HEK293 (cell line): ENCODE results near the gene KCNMA1.
"Not testable (repeated sequence)": the region's sequence is repeated elsewhere in the genome, so short reads cannot be mapped to it uniquely, and the experiment has no call there.

Experiments used
- CTCF ChIA-PET: fragments of 350-600 bp; formaldehyde crosslinking; extraction: SDS; loops from one replicate; lab custom pipeline; 2021; ENCODE audit warnings: antibody characterized with exemption; lab: Yijun Ruan, JAX
- POLR2A ChIA-PET: fragments of 300-600 bp; formaldehyde crosslinking; extraction: SDS; loops from one replicate; lab custom pipeline; 2020; ENCODE audit warnings: antibody characterized with exemption, inconsistent platforms; lab: Yijun Ruan, JAX
- H3K27ac ChIP-seq: fragments of 200-500 bp; sonication (Bioruptor generic); 2 replicates; pipeline ENCODE4 v1.5.1; 2014; ENCODE audit warnings: low read depth, low read length, control low read depth, inconsistent platforms; ENCODE audit errors: extremely low read depth
- H3K36me3 ChIP-seq, 2 experiments: fragments of 200-500 bp in 1 of 2; sonication (Bioruptor generic) in 1 of 2; 1 replicate in 1 of 2; 2 replicates in 1 of 2; pipeline ENCODE4 v1.5.1; 2014 to 2017; ENCODE audit warnings: inconsistent platforms in 2 of 2, low read length in 2 of 2; ENCODE audit not compliant: control insufficient read depth in 2 of 2, insufficient read depth in 1 of 2
- H3K4me1 ChIP-seq: fragments of 200-500 bp; sonication (Bioruptor generic); 2 replicates; pipeline ENCODE4 v1.5.1; 2014; ENCODE audit warnings: mild to moderate bottlenecking, low read length, inconsistent platforms; ENCODE audit not compliant: control insufficient read depth, insufficient read depth
- H3K4me3 ChIP-seq: 2 replicates; pipeline ENCODE4 v1.5.1; 2011; ENCODE audit warnings: low read depth, mild to moderate bottlenecking, control low read depth, low read length, moderate library complexity
- H3K9me3 ChIP-seq: fragments of 200-500 bp; sonication (Bioruptor generic); 2 replicates; pipeline ENCODE4 v1.5.1; 2014; ENCODE audit warnings: low read depth, low read length, inconsistent platforms; ENCODE audit not compliant: control insufficient read depth, insufficient read depth
- GFI1B ChIP-seq: fragments of 450-650 bp; formaldehyde crosslinking; IDR thresholded peaks from 2 replicates; pipeline ENCODE4 v1.5.1; 2016; ENCODE audit warnings: missing biosample characterization, missing genetic modification characterization
- KLF7 ChIP-seq: fragments of 450-650 bp; formaldehyde crosslinking; IDR thresholded peaks from 2 replicates; pipeline ENCODE4 v1.5.1; 2016; ENCODE audit warnings: missing biosample characterization, missing genetic modification characterization, borderline replicate concordance
- PRDM1 ChIP-seq: fragments of 450-650 bp; formaldehyde crosslinking; IDR thresholded peaks from 2 replicates; pipeline ENCODE4; 2016; ENCODE audit warnings: missing biosample characterization, missing genetic modification characterization
- PRDM10 ChIP-seq: fragments of 450-650 bp; formaldehyde crosslinking; IDR thresholded peaks from 2 replicates; pipeline ENCODE4 v1.5.1; 2016; ENCODE audit warnings: missing biosample characterization, missing genetic modification characterization
- SP3 ChIP-seq: fragments of 450-650 bp; formaldehyde crosslinking; IDR thresholded peaks from 2 replicates; pipeline ENCODE4 v1.5.1; 2016; ENCODE audit warnings: missing biosample characterization, missing genetic modification characterization
- TRIM28 ChIP-seq: IDR thresholded peaks from 2 replicates; pipeline ENCODE4 v1.6.1; 2011; ENCODE audit warnings: low read length, control low read depth, borderline replicate concordance
- ZFP69B ChIP-seq: fragments of 450-650 bp; formaldehyde crosslinking; IDR thresholded peaks from 2 replicates; pipeline ENCODE4 v1.5.1; 2016; ENCODE audit warnings: missing biosample characterization, missing genetic modification characterization
- ZNF10 ChIP-seq: fragments of 450-650 bp; formaldehyde crosslinking; IDR thresholded peaks from 2 replicates; pipeline ENCODE4 v1.5.1; 2017; ENCODE audit warnings: missing biosample characterization, missing genetic modification characterization
- ZNF121 ChIP-seq: fragments of 450-650 bp; formaldehyde crosslinking; IDR thresholded peaks from 2 replicates; pipeline ENCODE4 v1.5.1; 2016; ENCODE audit warnings: missing biosample characterization, missing genetic modification characterization
- ZNF138 ChIP-seq: fragments of 450-650 bp; formaldehyde crosslinking; IDR thresholded peaks from 2 replicates; pipeline ENCODE4 v1.5.1; 2016; ENCODE audit warnings: missing biosample characterization, missing genetic modification characterization, borderline replicate concordance
- ZNF366 ChIP-seq: fragments of 450-650 bp; formaldehyde crosslinking; conservative IDR thresholded peaks from 2 replicates; pipeline ENCODE4 v1.5.1; 2016; ENCODE audit warnings: missing biosample characterization, missing genetic modification characterization
- ZNF391 ChIP-seq: fragments of 450-650 bp; formaldehyde crosslinking; IDR thresholded peaks from 2 replicates; pipeline ENCODE4 v1.5.1; 2016; ENCODE audit warnings: low read depth, missing biosample characterization, missing genetic modification characterization, borderline replicate concordance
- ZNF416 ChIP-seq: fragments of 450-650 bp; formaldehyde crosslinking; IDR thresholded peaks from 2 replicates; pipeline ENCODE4 v1.5.1; 2016; ENCODE audit warnings: missing biosample characterization, missing genetic modification characterization
- ZNF423 ChIP-seq: fragments of 450-650 bp; formaldehyde crosslinking; IDR thresholded peaks from 2 replicates; pipeline ENCODE4 v1.5.1; 2016; ENCODE audit warnings: missing biosample characterization, missing genetic modification characterization
- ZNF473 ChIP-seq: fragments of 450-650 bp; formaldehyde crosslinking; IDR thresholded peaks from 2 replicates; pipeline ENCODE4 v1.5.1; 2017; ENCODE audit warnings: missing biosample characterization, missing genetic modification characterization
- ZNF48 ChIP-seq: fragments of 450-650 bp; formaldehyde crosslinking; IDR thresholded peaks from 2 replicates; pipeline ENCODE4 v1.5.1; 2016; ENCODE audit warnings: missing biosample characterization, missing genetic modification characterization
- ZNF488 ChIP-seq: fragments of 450-650 bp; formaldehyde crosslinking; IDR thresholded peaks from 2 replicates; pipeline ENCODE4 v1.5.1; 2016; ENCODE audit warnings: missing biosample characterization, missing genetic modification characterization
- ZNF514 ChIP-seq: fragments of 450-650 bp; formaldehyde crosslinking; IDR thresholded peaks from 2 replicates; pipeline ENCODE4 v1.5.1; 2016; ENCODE audit warnings: missing biosample characterization, missing genetic modification characterization
- ZNF621 ChIP-seq: fragments of 450-650 bp; formaldehyde crosslinking; IDR thresholded peaks from 2 replicates; pipeline ENCODE4 v1.5.1; 2017; ENCODE audit warnings: missing biosample characterization, missing genetic modification characterization
- ZNF624 ChIP-seq: fragments of 450-650 bp; formaldehyde crosslinking; IDR thresholded peaks from 2 replicates; pipeline ENCODE4 v1.5.1; 2017; ENCODE audit warnings: missing biosample characterization, missing genetic modification characterization
- ZNF658 ChIP-seq: fragments of 450-650 bp; formaldehyde crosslinking; IDR thresholded peaks from 2 replicates; pipeline ENCODE4; 2016; ENCODE audit warnings: missing biosample characterization, missing genetic modification characterization
- ZNF692 ChIP-seq: fragments of 450-650 bp; formaldehyde crosslinking; IDR thresholded peaks from 2 replicates; pipeline ENCODE4 v1.5.1; 2016; ENCODE audit warnings: missing biosample characterization, missing genetic modification characterization
- ZNF707 ChIP-seq: fragments of 450-650 bp; formaldehyde crosslinking; IDR thresholded peaks from 2 replicates; pipeline ENCODE4 v1.5.1; 2016; ENCODE audit warnings: missing biosample characterization, missing genetic modification characterization
- ZNF785 ChIP-seq: fragments of 450-650 bp; formaldehyde crosslinking; IDR thresholded peaks from 2 replicates; pipeline ENCODE4 v1.5.1; 2016; ENCODE audit warnings: missing biosample characterization, missing genetic modification characterization

KCNMA1 gene

GRCh38 chr10:77589703-77590102 is 47.9 kb downstream of the KCNMA1 start:
- POLR2A ChIA-PET, H3K27ac ChIP-seq, CTCF ChIA-PET, H3K36me3 ChIP-seq, H3K4me1 ChIP-seq, H3K9me3 ChIP-seq, H3K4me3 ChIP-seq: not testable (repeated sequence)

- ChIA-PET POLR2A (no interaction called here), CTCF (no interaction called here)
- no peak for TF ChIP-seq ZNF785 (tag by site-specific recombination)
- no peak for TF ChIP-seq ZNF121
- TF ChIP-seq KLF7 (tag by site-specific recombination): no peak
- Histone ChIP-seq H3K27ac (no peak overlapping the region), H3K36me3 (no peaks in the 10 kb centered on the region), H3K4me3 (no peak overlapping the region), H3K4me1 (peaks cover 3% of the 10 kb centered on the region; the same call in 1 of the 2 replicates), H3K9me3 (no peaks in the 10 kb centered on the region)
Measured at GRCh38 chr10:77588886-77589285, 48.7 kb downstream of the KCNMA1 start.

GRCh38 chr10:77587416-77587790 is 50.2 kb downstream of the KCNMA1 start:
- Histone ChIP-seq H3K4me3 (no peak overlapping the region), H3K9me3 (no peaks in the 10 kb centered on the region), H3K36me3 (no peaks in the 10 kb centered on the region), H3K27ac (no peak overlapping the region), H3K4me1 (peaks cover 3% of the 10 kb centered on the region; the same call in 1 of the 2 replicates)
- TF ChIP-seq ZNF707 (tag by site-specific recombination) (no peak), GFI1B (tag by site-specific recombination) (no peak), ZNF624 (tag by site-specific recombination) (no peak), ZNF621 (tag by site-specific recombination) (no peak), ZNF473 (tag by site-specific recombination) (no peak), ZNF658 (no peak), ZNF416 (tag by site-specific recombination) (no peak), TRIM28 (0 out of 2 replicates have a peak, but pooled peaks have one; percentile 12), PRDM1 (tag by site-specific recombination) (0 out of 2 replicates have a peak, but pooled peaks have one; percentile 16)
- CTCF ChIA-PET: interaction anchor here (1.5 kb wide), 1 partner anchor 15 kb away, joined by 4 read pairs; no protein-coding TSS in a partner anchor
- POLR2A ChIA-PET: no interaction called here

GRCh38 chr10:77586719-77587415 is 50.7 kb downstream of the KCNMA1 start:
- Histone ChIP-seq H3K27ac (peak overlapping the region; percentile 19; the same call in 1 of the 2 replicates), H3K9me3 (no peaks in the 10 kb centered on the region), H3K36me3 (no peaks in the 10 kb centered on the region), H3K4me3 (no peak overlapping the region), H3K4me1 (peaks cover 3% of the 10 kb centered on the region; the same call in 1 of the 2 replicates)
- ChIA-PET CTCF (interaction anchor here (1.5 kb wide), 1 partner anchor 16 kb away, joined by 4 read pairs; no protein-coding TSS in a partner anchor), POLR2A (no interaction called here)
- 0 out of 2 replicates have a peak, but pooled peaks have one; percentile 16 for TF ChIP-seq ZNF366 (tag by site-specific recombination)
- peak; percentile 53 for TF ChIP-seq PRDM10 (tag by site-specific recombination)
- TF ChIP-seq ZNF514 (tag by site-specific recombination): no peak
- peak; percentile 49; the same call in 1 of the 2 replicates for TF ChIP-seq ZNF692 (tag by site-specific recombination)
- no peak for TF ChIP-seq ZNF391 (tag by site-specific recombination)
- TF ChIP-seq ZNF423 (tag by site-specific recombination): no peak
- peak; percentile 53; the same call in 1 of the 2 replicates for TF ChIP-seq ZFP69B
- TF ChIP-seq ZNF48 (tag by site-specific recombination): no peak
- no peak for TF ChIP-seq ZNF10 (tag by site-specific recombination)
- TF ChIP-seq ZNF488 (tag by site-specific recombination): no peak
- no peak for TF ChIP-seq ZNF138
- TF ChIP-seq SP3 (tag by site-specific recombination): no peak
